ENCODE data around the gene CARS1. TPM values are rescaled to one million over a fixed set of nuclear protein-coding genes. Genes with fewer than 3 reads are reported as not detected.

The CARS1 gene
- total and polyA plus RNA-seq, 10 of the 15 experiments (the other 5 are each of a cell fraction or from before 2014, with no cell fraction given), result 7.8 to 60.6 (median 45.7) TPM

GRCh38 chr11:2974272-2974671 lies 83.0 kb downstream of the CARS1 start (continued):
- no peak for TF ChIP-seq ZSCAN29 (IDR thresholded peaks at IDR 0.05)
- no peak for TF ChIP-seq SMC3 (IDR thresholded peaks at IDR 0.05; ENCODE audit: borderline replicate concordance, low read length)
- no peak for TF ChIP-seq POU2F2 (IDR thresholded peaks at IDR 0.05; ENCODE audit: borderline replicate concordance, low read depth, low read length)

- Histone ChIP-seq H3K4me1 (ENCODE audit: control insufficient read depth, insufficient read depth, low read length) (no peaks in the 10 kb centered on the region), H3K9ac (ENCODE audit: control insufficient read depth, insufficient read depth, low read length) (no peak overlapping the region), H3K4me3 (no peak overlapping the region), H3K79me2 (ENCODE audit: control insufficient read depth, insufficient read depth, low read length) (no peaks in the 10 kb centered on the region; the same call in 1 of the 2 replicates), H3K27me3 (replicated peaks in 1 of 2; ENCODE audit: control insufficient read depth in 2 of 2, insufficient read depth in 2 of 2, low read length in 1 of 2) (no peaks in the 10 kb centered on the region), H3K9me3 (replicated peaks; ENCODE audit: control insufficient read depth, insufficient read depth, low read length) (no peaks in the 10 kb centered on the region), H3K36me3 (ENCODE audit: control insufficient read depth in 2 of 2, insufficient read depth in 2 of 2, low read length in 1 of 2) (peaks cover 34 to 70% of the 10 kb centered on the region in 2 experiments), H4K20me1 (ENCODE audit: control insufficient read depth, insufficient read depth) (no peaks in the 10 kb centered on the region; the same call in 1 of the 2 replicates), H3K4me2 (ENCODE audit: control insufficient read depth, insufficient read depth) (no peak overlapping the region), H3K27ac (ENCODE audit: control insufficient read depth, insufficient read depth) (no peak overlapping the region), H2AFZ (ENCODE audit: control insufficient read depth, low read depth, low read length) (no peak overlapping the region)
- no peak for FAIRE-seq
- POLR2A ChIA-PET, result interaction anchor here (1.3 kb wide), 1 partner anchor 12 kb away, joined by 5 read pairs; no protein-coding TSS in a partner anchor
- in situ Hi-C loops (cut with MboI), result no loop called here
- RAD21 ChIA-PET (ENCODE audit: unreplicated experiment), result no interaction called here
- intact Hi-C loops (cut with micrococcal nuclease; ENCODE audit: unreplicated experiment), result no loop called here
- no peak for DNase-seq (ENCODE audit: low read depth, low spot score)
- 99% methylated on average over 6 of the region's 6 CpGs for WGBS (ENCODE audit: insufficient coverage, insufficient replicate concordance, low lambda C conversion rate, missing lambda C conversion rate)
- no peak for ATAC-seq
- BruUV-seq (replicated peaks), result no TSS peak
- CTCF ChIA-PET, result interaction anchor here (1.0 to 2.0 kb wide), 4 partner anchors 10 to 123 kb away, joined by 3 to 7 read pairs (median 4); no protein-coding TSS in a partner anchor
- SMC1A ChIA-PET (ENCODE audit: uncharacterized antibody, unreplicated experiment), result interaction anchor here (1.0 to 2.1 kb wide), 3 partner anchors 12 to 22 kb away, joined by 3 to 7 read pairs (median 3); no protein-coding TSS in a partner anchor
- TF ChIP-seq RAD51 (IDR thresholded peaks at IDR 0.05) (no peak), SPI1 (IDR thresholded peaks at IDR 0.05; ENCODE audit: borderline replicate concordance, insufficient read depth, low read depth, low read length) (no peak), KLF5 (IDR thresholded peaks at IDR 0.05; ENCODE audit: partially characterized antibody) (no peak), GABPA (IDR thresholded peaks at IDR 0.05; ENCODE audit: low read depth) (no peak), CHD2 (IDR thresholded peaks at IDR 0.05; ENCODE audit: borderline replicate concordance, low read depth, low read length) (no peak), ZNF217 (IDR thresholded peaks at IDR 0.05) (no peak), TCF7 (IDR thresholded peaks at IDR 0.05; ENCODE audit: borderline replicate concordance) (no peak), RBBP5 (conservative IDR thresholded peaks at IDR 0.05) (no peak), ATF7 (IDR thresholded peaks at IDR 0.05; ENCODE audit: low read depth) (no peak), ZNF207 (IDR thresholded peaks at IDR 0.05; ENCODE audit: borderline replicate concordance) (no peak), TBL1XR1 (IDR thresholded peaks at IDR 0.05; ENCODE audit: low read depth, low read length) (no peak), RCOR1 (conservative IDR thresholded peaks at IDR 0.05; ENCODE audit: low read depth, low read length) (no peak), ZZZ3 (IDR thresholded peaks at IDR 0.05; ENCODE audit: control insufficient read depth, insufficient read length, low read depth) (no peak), ZNF687 (IDR thresholded peaks at IDR 0.05) (no peak)
- TF ChIP-seq, protein P1, sequence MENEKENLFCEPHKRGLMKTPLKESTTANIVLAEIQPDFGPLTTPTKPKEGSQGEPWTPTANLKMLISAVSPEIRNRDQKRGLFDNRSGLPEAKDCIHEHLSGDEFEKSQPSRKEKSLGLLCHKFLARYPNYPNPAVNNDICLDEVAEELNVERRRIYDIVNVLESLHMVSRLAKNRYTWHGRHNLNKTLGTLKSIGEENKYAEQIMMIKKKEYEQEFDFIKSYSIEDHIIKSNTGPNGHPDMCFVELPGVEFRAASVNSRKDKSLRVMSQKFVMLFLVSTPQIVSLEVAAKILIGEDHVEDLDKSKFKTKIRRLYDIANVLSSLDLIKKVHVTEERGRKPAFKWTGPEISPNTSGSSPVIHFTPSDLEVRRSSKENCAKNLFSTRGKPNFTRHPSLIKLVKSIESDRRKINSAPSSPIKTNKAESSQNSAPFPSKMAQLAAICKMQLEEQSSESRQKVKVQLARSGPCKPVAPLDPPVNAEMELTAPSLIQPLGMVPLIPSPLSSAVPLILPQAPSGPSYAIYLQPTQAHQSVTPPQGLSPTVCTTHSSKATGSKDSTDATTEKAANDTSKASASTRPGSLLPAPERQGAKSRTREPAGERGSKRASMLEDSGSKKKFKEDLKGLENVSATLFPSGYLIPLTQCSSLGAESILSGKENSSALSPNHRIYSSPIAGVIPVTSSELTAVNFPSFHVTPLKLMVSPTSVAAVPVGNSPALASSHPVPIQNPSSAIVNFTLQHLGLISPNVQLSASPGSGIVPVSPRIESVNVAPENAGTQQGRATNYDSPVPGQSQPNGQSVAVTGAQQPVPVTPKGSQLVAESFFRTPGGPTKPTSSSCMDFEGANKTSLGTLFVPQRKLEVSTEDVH (IDR thresholded peaks at IDR 0.05; ENCODE audit: low read depth, partially characterized antibody), result no peak
Observed at GRCh38 chr11:2968341-2968900, 88.8 kb downstream of the CARS1 start.

Data from GM12878 (cell line).